Fibroblast of mammary gland (primary cell): Measurements from ENCODE around the gene KRT33A.

Source experiments
- DNase-seq: peaks from one replicate; pipeline ENCODE4 v3.0.0-alpha.2; 2010; ENCODE audit warnings: low read depth
- H3K4me3 ChIP-seq: 2 replicates; pipeline ENCODE4 v1.5.1; 2011; ENCODE audit warnings: low read depth, mild to moderate bottlenecking, low read length, moderate library complexity; ENCODE audit not compliant: control insufficient read depth
- TF ChIP-seq, protein P1 (sequence below): conservative IDR thresholded peaks from 2 replicates; pipeline ENCODE4 v1.5.1; 2011; ENCODE audit warnings: low read depth, low read length, inconsistent platforms; ENCODE audit not compliant: control insufficient read depth, insufficient read depth

Gene KRT33A

DNA sequence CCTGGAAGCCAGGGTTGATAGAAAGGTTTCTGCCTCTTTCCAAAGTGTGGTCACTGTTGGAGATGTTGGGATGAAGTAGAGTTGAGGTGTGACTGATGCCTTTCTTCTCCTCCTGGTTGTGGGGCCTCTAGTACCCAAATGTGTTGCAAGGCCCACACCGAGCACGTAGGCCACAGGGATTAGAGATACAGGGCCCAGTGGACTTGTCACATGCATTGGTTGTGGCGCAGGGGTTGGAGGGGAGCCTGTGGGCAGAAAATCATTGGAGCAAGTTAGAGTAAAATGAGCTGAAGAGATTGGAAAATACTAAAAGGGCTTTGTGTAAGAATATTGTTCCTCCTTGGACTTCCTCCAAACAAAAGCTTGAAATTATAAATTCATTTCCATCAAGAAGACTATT is 4.6 kb downstream of the KRT33A start:
- no peak overlapping the region for H3K4me3 ChIP-seq
- DNase-seq: no peak
- TF ChIP-seq, protein P1, sequence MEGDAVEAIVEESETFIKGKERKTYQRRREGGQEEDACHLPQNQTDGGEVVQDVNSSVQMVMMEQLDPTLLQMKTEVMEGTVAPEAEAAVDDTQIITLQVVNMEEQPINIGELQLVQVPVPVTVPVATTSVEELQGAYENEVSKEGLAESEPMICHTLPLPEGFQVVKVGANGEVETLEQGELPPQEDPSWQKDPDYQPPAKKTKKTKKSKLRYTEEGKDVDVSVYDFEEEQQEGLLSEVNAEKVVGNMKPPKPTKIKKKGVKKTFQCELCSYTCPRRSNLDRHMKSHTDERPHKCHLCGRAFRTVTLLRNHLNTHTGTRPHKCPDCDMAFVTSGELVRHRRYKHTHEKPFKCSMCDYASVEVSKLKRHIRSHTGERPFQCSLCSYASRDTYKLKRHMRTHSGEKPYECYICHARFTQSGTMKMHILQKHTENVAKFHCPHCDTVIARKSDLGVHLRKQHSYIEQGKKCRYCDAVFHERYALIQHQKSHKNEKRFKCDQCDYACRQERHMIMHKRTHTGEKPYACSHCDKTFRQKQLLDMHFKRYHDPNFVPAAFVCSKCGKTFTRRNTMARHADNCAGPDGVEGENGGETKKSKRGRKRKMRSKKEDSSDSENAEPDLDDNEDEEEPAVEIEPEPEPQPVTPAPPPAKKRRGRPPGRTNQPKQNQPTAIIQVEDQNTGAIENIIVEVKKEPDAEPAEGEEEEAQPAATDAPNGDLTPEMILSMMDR: no peak

DNA sequence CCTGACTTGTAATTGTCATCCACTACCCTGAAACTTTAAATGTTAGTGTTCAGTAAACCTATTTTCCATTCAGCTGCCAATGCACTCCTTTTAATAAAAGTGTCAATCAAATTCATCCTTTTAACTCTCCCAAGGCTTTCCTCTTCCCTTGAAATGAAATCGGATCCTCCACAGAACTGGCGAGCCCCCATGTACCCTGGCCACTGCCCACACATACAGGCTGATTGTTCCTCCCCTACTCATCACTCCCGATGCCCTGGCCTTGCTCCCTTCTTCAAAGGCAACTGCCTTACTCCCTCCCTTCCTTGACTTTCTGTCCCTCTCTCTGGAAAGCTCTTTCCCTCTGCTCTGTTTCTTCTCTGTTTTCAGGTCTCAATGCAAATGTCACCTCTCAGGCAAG is 7.6 kb downstream of the KRT33A start:
- no peak for DNase-seq
- no peak overlapping the region for H3K4me3 ChIP-seq
- TF ChIP-seq, protein P1: no peak

DNA sequence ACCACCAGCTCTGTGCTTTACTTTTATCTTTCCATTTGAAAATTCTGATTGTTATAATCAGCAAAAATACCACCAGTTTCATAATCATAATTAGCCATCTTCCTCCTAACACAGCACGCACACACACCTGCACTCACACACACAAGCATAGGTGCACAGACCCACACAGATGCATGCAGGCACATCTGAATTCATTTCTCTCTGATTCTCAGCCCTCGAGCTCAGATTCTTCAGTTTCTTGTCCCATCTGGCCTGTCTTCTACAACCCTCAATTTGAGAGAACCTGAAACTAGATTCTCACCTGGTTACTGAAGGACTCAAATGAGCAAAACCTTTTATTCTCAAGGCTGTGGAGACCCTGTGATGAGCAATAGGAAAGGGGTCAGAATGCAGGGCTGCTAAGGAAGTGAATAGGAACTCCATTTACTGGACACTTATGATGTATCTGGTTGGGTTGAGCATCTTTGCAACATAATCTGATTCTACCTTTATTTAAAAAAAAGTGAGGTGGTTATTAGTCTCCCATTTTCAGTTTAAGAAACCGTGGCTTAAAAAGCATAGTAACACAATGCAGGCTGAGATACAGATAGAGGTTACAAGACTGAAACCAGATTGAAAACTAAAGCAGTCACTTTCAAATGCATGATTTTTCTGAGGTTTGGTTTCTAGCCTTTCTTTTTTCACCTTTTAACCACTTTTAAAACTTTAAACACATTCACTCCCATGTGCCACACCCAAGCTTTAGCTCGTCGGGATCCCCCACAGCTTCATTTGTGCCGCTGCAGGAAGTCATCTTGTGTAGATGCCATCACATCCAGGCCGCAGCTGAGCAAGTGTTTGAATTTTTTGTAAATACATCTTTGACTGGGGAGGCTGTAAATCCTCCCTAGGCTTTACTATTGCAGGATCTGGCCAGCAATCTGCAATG is 9.4 kb downstream of the KRT33A start:
- DNase-seq: no peak
- no peak overlapping the region for H3K4me3 ChIP-seq
- TF ChIP-seq, protein P1: no peak

DNA sequence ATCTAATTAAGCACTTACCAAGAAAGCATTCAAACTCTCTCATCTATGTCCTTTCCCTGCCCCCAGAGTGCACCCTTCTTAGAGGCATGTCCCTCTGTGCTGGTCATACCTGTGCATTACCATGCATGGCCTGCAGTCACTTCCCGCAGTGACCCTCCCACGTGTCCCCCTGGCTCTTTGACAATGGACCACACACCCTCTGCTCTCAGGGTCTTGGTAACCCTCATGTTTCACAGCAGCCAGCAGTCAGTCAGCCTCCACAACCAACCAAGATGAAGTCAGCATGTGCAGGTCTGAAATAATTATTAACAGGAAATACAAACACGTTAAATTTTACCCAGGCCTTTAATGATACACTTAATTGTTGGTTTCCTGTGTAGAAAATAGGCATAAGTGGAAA is 10.1 kb downstream of the KRT33A start:
- no peak for DNase-seq
- TF ChIP-seq, protein P1: no peak
- H3K4me3 ChIP-seq: no peak overlapping the region

GRCh38 chr17:41339571-41340172 is 11.0 kb downstream of the KRT33A start:
- DNase-seq: no peak
- no peak overlapping the region for H3K4me3 ChIP-seq
- TF ChIP-seq, protein P1: no peak

DNA sequence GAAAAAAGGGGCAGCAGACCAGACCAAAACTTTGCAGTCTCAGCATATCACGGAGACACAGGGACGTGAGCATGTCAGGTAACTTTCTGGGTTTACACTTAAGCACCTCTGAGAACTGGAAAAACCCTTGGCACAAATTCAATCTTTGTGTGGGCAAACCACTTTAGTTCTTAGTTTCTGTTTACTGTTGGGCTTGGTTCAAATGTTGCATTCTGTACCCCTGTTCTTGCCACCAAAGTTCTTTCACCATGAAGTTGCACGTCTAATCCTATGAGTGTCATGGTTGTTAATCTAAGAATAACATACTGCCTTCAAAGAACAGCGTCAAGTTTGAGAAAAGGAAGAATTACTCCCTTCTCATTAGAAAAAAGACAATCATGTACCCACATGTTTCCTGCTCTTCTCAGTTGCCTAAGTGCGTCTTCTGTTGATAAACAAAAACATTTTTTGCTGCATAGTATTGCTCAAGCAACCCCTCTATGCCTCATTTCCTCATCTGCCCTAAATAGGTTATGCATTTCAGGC is 11.6 kb downstream of the KRT33A start:
- no peak overlapping the region for H3K4me3 ChIP-seq
- TF ChIP-seq, protein P1: no peak
- DNase-seq: no peak
